ENCODE data around the gene RPH3AL. TPM values are rescaled to one million over a fixed set of nuclear protein-coding genes. Genes with fewer than 3 reads are reported as not detected.

RPH3AL gene
- total RNA-seq, 1 experiment from 2014 or later, result 26.0 TPM

DNA sequence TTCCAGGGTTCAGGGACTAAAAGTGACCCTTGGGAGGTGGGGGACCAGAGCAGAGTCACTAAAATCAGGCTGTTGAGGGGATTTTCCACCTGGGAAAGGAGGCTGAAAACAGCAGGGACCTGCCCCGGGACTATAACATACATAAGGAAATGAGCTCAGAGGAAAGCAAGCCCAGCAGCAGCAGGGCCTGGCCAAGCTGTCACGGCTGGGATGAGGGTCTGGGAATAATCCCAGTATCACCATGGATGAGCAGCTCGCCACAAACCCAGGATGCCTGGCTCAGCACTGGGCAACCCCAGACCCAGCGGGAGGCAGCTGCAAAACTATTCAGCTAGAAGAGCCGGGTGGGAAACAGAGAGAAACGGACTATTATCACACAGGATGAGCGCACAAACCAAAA is 72.4 kb downstream of the RPH3AL start:
- TF ChIP-seq, protein P1, sequence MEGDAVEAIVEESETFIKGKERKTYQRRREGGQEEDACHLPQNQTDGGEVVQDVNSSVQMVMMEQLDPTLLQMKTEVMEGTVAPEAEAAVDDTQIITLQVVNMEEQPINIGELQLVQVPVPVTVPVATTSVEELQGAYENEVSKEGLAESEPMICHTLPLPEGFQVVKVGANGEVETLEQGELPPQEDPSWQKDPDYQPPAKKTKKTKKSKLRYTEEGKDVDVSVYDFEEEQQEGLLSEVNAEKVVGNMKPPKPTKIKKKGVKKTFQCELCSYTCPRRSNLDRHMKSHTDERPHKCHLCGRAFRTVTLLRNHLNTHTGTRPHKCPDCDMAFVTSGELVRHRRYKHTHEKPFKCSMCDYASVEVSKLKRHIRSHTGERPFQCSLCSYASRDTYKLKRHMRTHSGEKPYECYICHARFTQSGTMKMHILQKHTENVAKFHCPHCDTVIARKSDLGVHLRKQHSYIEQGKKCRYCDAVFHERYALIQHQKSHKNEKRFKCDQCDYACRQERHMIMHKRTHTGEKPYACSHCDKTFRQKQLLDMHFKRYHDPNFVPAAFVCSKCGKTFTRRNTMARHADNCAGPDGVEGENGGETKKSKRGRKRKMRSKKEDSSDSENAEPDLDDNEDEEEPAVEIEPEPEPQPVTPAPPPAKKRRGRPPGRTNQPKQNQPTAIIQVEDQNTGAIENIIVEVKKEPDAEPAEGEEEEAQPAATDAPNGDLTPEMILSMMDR (conservative IDR thresholded peaks at IDR 0.05), result no peak
- no peak for TF ChIP-seq EZH2 (IDR thresholded peaks at IDR 0.05; ENCODE audit: low read depth)
- Histone ChIP-seq H4K20me1 (ENCODE audit: insufficient read depth) (no peaks in the 10 kb centered on the region), H3K27me3 (ENCODE audit: insufficient read depth, low read depth) (peaks cover 5% of the 10 kb centered on the region; the same call in 1 of the 2 replicates), H3K4me3 (no peak overlapping the region), H3K9me2 (ENCODE audit: insufficient read depth) (no peaks in the 10 kb centered on the region), H3K9me3 (ENCODE audit: insufficient read depth, low read depth) (no peaks in the 10 kb centered on the region), H3K79me2 (ENCODE audit: low read depth) (no peaks in the 10 kb centered on the region), H3K4me1 (replicated peaks; ENCODE audit: insufficient read depth) (no peaks in the 10 kb centered on the region), H3K36me3 (ENCODE audit: low read depth) (no peaks in the 10 kb centered on the region), H2AFZ (no peak overlapping the region), H3K4me2 (no peak overlapping the region), H3K27ac (no peak overlapping the region), H3F3A (ENCODE audit: insufficient read depth, low read depth) (no peaks in the 10 kb centered on the region)
- intact Hi-C loops (cut with micrococcal nuclease; ENCODE audit: unreplicated experiment), result no loop called here
- POLR2A ChIA-PET (ENCODE audit: unreplicated experiment), result no interaction called here
- BruUV-seq (replicated peaks), result no TSS peak
- CTCF ChIA-PET, result no interaction called here
- no peak for DNase-seq

DNA sequence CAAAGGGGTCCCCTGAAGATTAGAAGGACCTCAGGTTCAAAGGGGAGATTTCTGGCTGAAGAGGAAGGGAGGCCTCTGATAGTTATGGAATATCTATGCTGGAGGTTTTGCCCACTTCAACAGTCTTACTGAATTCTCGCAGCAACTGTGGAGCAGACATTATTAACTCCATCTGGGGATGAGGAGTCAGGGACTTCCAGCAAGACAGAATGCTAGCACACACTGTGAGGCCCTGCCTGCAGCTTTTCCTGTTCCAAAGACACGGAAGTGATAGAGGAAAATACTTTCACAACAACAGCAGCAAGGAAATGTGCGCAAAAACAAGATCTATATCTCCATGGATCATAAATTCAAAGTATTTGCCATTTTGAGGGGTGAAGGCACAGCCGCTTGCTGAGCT is 72.8 kb downstream of the RPH3AL start:
- Histone ChIP-seq H3K79me2 (ENCODE audit: low read depth) (no peaks in the 10 kb centered on the region), H2AFZ (no peak overlapping the region), H3K9me3 (ENCODE audit: insufficient read depth, low read depth) (no peaks in the 10 kb centered on the region), H3K4me1 (replicated peaks; ENCODE audit: insufficient read depth) (no peaks in the 10 kb centered on the region), H3K27me3 (ENCODE audit: insufficient read depth, low read depth) (peaks cover 5% of the 10 kb centered on the region; the same call in 1 of the 2 replicates), H3K4me3 (no peak overlapping the region), H3K36me3 (ENCODE audit: low read depth) (no peaks in the 10 kb centered on the region), H3K27ac (no peak overlapping the region), H4K20me1 (ENCODE audit: insufficient read depth) (no peaks in the 10 kb centered on the region), H3F3A (ENCODE audit: insufficient read depth, low read depth) (no peaks in the 10 kb centered on the region), H3K9me2 (ENCODE audit: insufficient read depth) (no peaks in the 10 kb centered on the region), H3K4me2 (no peak overlapping the region)
- BruUV-seq (replicated peaks), result no TSS peak
- no peak for DNase-seq
- POLR2A ChIA-PET (ENCODE audit: unreplicated experiment), result no interaction called here
- intact Hi-C loops (cut with micrococcal nuclease; ENCODE audit: unreplicated experiment), result no loop called here
- TF ChIP-seq EZH2 (IDR thresholded peaks at IDR 0.05; ENCODE audit: low read depth), result no peak
- TF ChIP-seq, protein P1 (conservative IDR thresholded peaks at IDR 0.05), result no peak
- CTCF ChIA-PET, result no interaction called here

GRCh38 chr17:279331-279730 is 73.3 kb downstream of the RPH3AL start:
- H3K9me3 ChIP-seq (ENCODE audit: insufficient read depth, low read depth), result no peaks in the 10 kb centered on the region
- H2AFZ ChIP-seq, result no peak overlapping the region
- H3F3A ChIP-seq (ENCODE audit: insufficient read depth, low read depth), result no peaks in the 10 kb centered on the region
- no peaks in the 10 kb centered on the region for H3K36me3 ChIP-seq (ENCODE audit: low read depth)
- H4K20me1 ChIP-seq (ENCODE audit: insufficient read depth), result no peaks in the 10 kb centered on the region
- intact Hi-C loops (cut with micrococcal nuclease; ENCODE audit: unreplicated experiment), result no loop called here
- no peak overlapping the region for H3K27ac ChIP-seq
- POLR2A ChIA-PET (ENCODE audit: unreplicated experiment), result no interaction called here
- no peaks in the 10 kb centered on the region for H3K9me2 ChIP-seq (ENCODE audit: insufficient read depth)
- CTCF ChIA-PET, result no interaction called here
- BruUV-seq (replicated peaks), result no TSS peak
- no peak for TF ChIP-seq EZH2 (IDR thresholded peaks at IDR 0.05; ENCODE audit: low read depth)
- TF ChIP-seq, protein P1 (conservative IDR thresholded peaks at IDR 0.05), result no peak
- H3K79me2 ChIP-seq (ENCODE audit: low read depth), result no peaks in the 10 kb centered on the region
- H3K4me3 ChIP-seq, result no peak overlapping the region
- H3K27me3 ChIP-seq (ENCODE audit: insufficient read depth, low read depth), result peaks cover 5% of the 10 kb centered on the region; the same call in 1 of the 2 replicates
- no peak for DNase-seq
- H3K4me1 ChIP-seq (replicated peaks; ENCODE audit: insufficient read depth), result no peaks in the 10 kb centered on the region
- H3K4me2 ChIP-seq, result no peak overlapping the region
